IMR-90 (cell line): ENCODE data around the gene FAT1. TPM values are rescaled to one million over a fixed set of nuclear protein-coding genes. Genes with fewer than 3 reads are reported as not detected.
A peak's percentile ranks its signal among the peaks of the same experiment; 100 is the strongest.

Experiments used
- ATAC-seq: fragments of 200-7000 bp; cut with Tn5 transposase; 2 replicates; pipeline ENCODE4 v1.9.1; 2020; ENCODE audit warnings: low read depth, mild to moderate bottlenecking, moderate library complexity
- BruUV-seq: library from RNA; stranded (reverse); fragments of 400-500 nt; replicated peaks from 2 replicates; lab custom pipeline; 2021; lab: Mats Ljungman, UMichigan
- CTCF ChIA-PET: fragments of 300-600 bp; formaldehyde crosslinking; extraction: SDS; loops from one replicate; lab custom pipeline; 2021; ENCODE audit warnings: antibody characterized with exemption; lab: Yijun Ruan, JAX
- POLR2A ChIA-PET: fragments of 300-600 bp; sonication (Branson Sonifier 250); formaldehyde crosslinking; loops from one replicate; lab custom pipeline; 2022; ENCODE audit warnings: antibody characterized with exemption; ENCODE audit not compliant: unreplicated experiment; lab: Charles Lee
- DNase-seq: peaks from one replicate; pipeline ENCODE4 v3.0.0; 2013
- H2AFZ ChIP-seq: replicated peaks from 2 replicates; pipeline ENCODE3; 2013; ENCODE audit warnings: low read length, mild to moderate bottlenecking; ENCODE audit not compliant: poor library complexity
- H2AK5ac ChIP-seq: 2 replicates; pipeline ENCODE4 v1.6.1; 2013; ENCODE audit warnings: low read depth, low read length, inconsistent platforms
- H2AK9ac ChIP-seq: replicated peaks from 2 replicates; pipeline ENCODE3; 2013; ENCODE audit warnings: mild to moderate bottlenecking, low read depth, low read length, moderate library complexity; ENCODE audit not compliant: poor library complexity
- H2BK120ac ChIP-seq: 2 replicates; pipeline ENCODE4 v1.6.1; 2013; ENCODE audit warnings: low read depth, low read length, inconsistent platforms
- H2BK15ac ChIP-seq: 3 replicates; pipeline ENCODE4 v1.6.1; 2013; ENCODE audit warnings: low read depth, low read length, inconsistent platforms
- H2BK20ac ChIP-seq: 2 replicates; pipeline ENCODE4 v1.6.1; 2013; ENCODE audit warnings: low read depth, mild to moderate bottlenecking, inconsistent platforms, low read length, moderate library complexity
- H2BK5ac ChIP-seq: 2 replicates; pipeline ENCODE4 v1.6.1; 2013; ENCODE audit warnings: mild to moderate bottlenecking, low read depth, low read length, inconsistent platforms; ENCODE audit not compliant: poor library complexity, severe bottlenecking
- H3K14ac ChIP-seq: replicated peaks from 2 replicates; pipeline ENCODE4 v1.6.1; 2013; ENCODE audit warnings: low read depth, low read length, inconsistent platforms
- H3K18ac ChIP-seq: 2 replicates; pipeline ENCODE4 v1.6.1; 2013; ENCODE audit warnings: low read depth, low read length, control low read depth
- H3K23ac ChIP-seq: 2 replicates; pipeline ENCODE4 v1.6.1; 2013; ENCODE audit warnings: low read depth, low read length, inconsistent platforms
- H3K27ac ChIP-seq: 2 replicates; pipeline ENCODE4 v1.5.1; 2013; ENCODE audit warnings: mild to moderate bottlenecking, control low read depth, low read length; ENCODE audit not compliant: insufficient read depth
- H3K27me3 ChIP-seq: 2 replicates; pipeline ENCODE4 v1.6.1; 2013; ENCODE audit warnings: low read length; ENCODE audit not compliant: control insufficient read depth, insufficient read depth
- H3K36me3 ChIP-seq: 2 replicates; pipeline ENCODE4 v1.6.1; 2013; ENCODE audit warnings: low read length, mixed read lengths; ENCODE audit not compliant: control insufficient read depth, insufficient read depth
- H3K4ac ChIP-seq: 2 replicates; pipeline ENCODE4 v1.6.1; 2013; ENCODE audit warnings: low read depth, low read length, inconsistent platforms
- H3K4me1 ChIP-seq: 2 replicates; pipeline ENCODE4 v1.6.1; 2013; ENCODE audit warnings: low read length, mixed read lengths; ENCODE audit not compliant: control insufficient read depth, insufficient read depth
- H3K4me2 ChIP-seq: 2 replicates; pipeline ENCODE4 v1.6.1; 2013; ENCODE audit warnings: low read depth, mild to moderate bottlenecking, control low read depth, low read length, moderate library complexity
- H3K4me3 ChIP-seq: 2 replicates; pipeline ENCODE4 v1.5.1; 2013; ENCODE audit warnings: low read depth, mild to moderate bottlenecking, control low read depth, low read length, moderate library complexity; ENCODE audit not compliant: insufficient read depth
- H3K56ac ChIP-seq: 2 replicates; pipeline ENCODE4 v1.6.1; 2013; ENCODE audit warnings: low read length, inconsistent platforms; ENCODE audit not compliant: insufficient read depth; ENCODE audit errors: extremely low read depth
- H3K79me1 ChIP-seq, 2 experiments: 2 replicates each; pipeline ENCODE4 v1.6.1; 2013; ENCODE audit warnings: low read length in 2 of 2, inconsistent platforms in 1 of 2, low read depth in 1 of 2
- H3K9ac ChIP-seq: 2 replicates; pipeline ENCODE4 v1.6.1; 2013; ENCODE audit warnings: low read depth, low read length, control low read depth
- H3K9me1 ChIP-seq: 2 replicates; pipeline ENCODE4 v1.6.1; 2013; ENCODE audit warnings: low read length, inconsistent platforms; ENCODE audit not compliant: insufficient read depth
- H3K9me3 ChIP-seq: 2 replicates; pipeline ENCODE4 v1.6.1; 2013; ENCODE audit warnings: low read length; ENCODE audit not compliant: control insufficient read depth, insufficient read depth
- H4K20me1 ChIP-seq: 2 replicates; pipeline ENCODE4 v1.6.1; 2013; ENCODE audit warnings: low read length, inconsistent platforms; ENCODE audit not compliant: insufficient read depth
- H4K5ac ChIP-seq: 2 replicates; pipeline ENCODE4 v1.6.1; 2013; ENCODE audit warnings: mild to moderate bottlenecking, low read depth, low read length, control low read depth
- H4K8ac ChIP-seq, 2 experiments: 2 replicates each; pipeline ENCODE4 v1.6.1; 2013; ENCODE audit warnings: low read depth in 2 of 2, low read length in 2 of 2, control low read depth in 1 of 2, inconsistent platforms in 1 of 2
- H4K91ac ChIP-seq: 2 replicates; pipeline ENCODE4 v1.6.1; 2013; ENCODE audit warnings: low read depth, low read length, inconsistent platforms; ENCODE audit not compliant: insufficient read depth
- FOS ChIP-seq: fragments of 150-350 bp; IDR thresholded peaks from 2 replicates; pipeline ENCODE4 v1.6.1; 2016; ENCODE audit warnings: low read depth, low read length
- MAFK ChIP-seq: IDR thresholded peaks from 2 replicates; pipeline ENCODE4 v1.6.1; 2012; ENCODE audit warnings: low read depth, low read length, improper control_type of control experiment
- RAD21 ChIP-seq: IDR thresholded peaks from 2 replicates; pipeline ENCODE4 v1.6.1; 2012; ENCODE audit warnings: low read length, improper control_type of control experiment
- WGBS, 2 experiments: methylation state at CpG; one replicate each; pipeline versions ENCODE4 v1.1.5 to v1.1.7; 2013; ENCODE audit warnings: missing lambda C conversion rate in 2 of 2; ENCODE audit not compliant: insufficient read length in 1 of 2; ENCODE audit errors: extremely low coverage in 2 of 2; 5-methylcytosine and 5-hydroxymethylcytosine counted together
- dilution Hi-C: fragments of 300-500 bp; cut with HindIII; formaldehyde crosslinking; loops from one replicate; pipeline ENCODE4 v1.14.3; 2018; ENCODE audit warnings: low sequenced_read_pairs; ENCODE audit not compliant: unreplicated experiment
- in situ Hi-C: fragments of 300-500 bp; cut with MboI; formaldehyde crosslinking; loops from 3 replicates; pipeline ENCODE4 v1.14.3; 2019; ENCODE audit warnings: low sequenced_read_pairs, inconsistent platforms, mixed read lengths
- intact Hi-C: fragments of 100-400 bp; cut with micrococcal nuclease; formaldehyde crosslinking; loops from 2 replicates; pipeline ENCODE4 v1.10.0; 2022
- polyA plus RNA-seq, 3 experiments: library from polyadenylated mRNA; depleted of rRNA; stranded (reverse); fragments of >200 nt; gene quantifications; 2 replicates each; pipeline ENCODE4 v1.2.3, GENCODE V29; 2012; ENCODE audit warnings: low replicate concordance in 1 of 3
- total RNA-seq: library from RNA; depleted of rRNA; stranded (reverse); fragments of >200 nt; gene quantifications from 2 replicates; pipeline ENCODE4 v1.2.3, GENCODE V29; 2012
- TF ChIP-seq, protein P1 (sequence below): conservative IDR thresholded peaks from 2 replicates; pipeline ENCODE4 v1.5.1; 2012; ENCODE audit warnings: mild to moderate bottlenecking, low read depth, low read length, improper control_type of control experiment

Gene FAT1
- total and polyA plus RNA-seq, 2 of the 4 experiments (the other 2 are of a cell fraction), result 156 to 519 TPM

GRCh38 chr4:186606591-186606992 lies 117.1 kb downstream of the FAT1 start:
- Histone ChIP-seq H3K9me3 (no peaks in the 10 kb centered on the region), H3K27me3 (no peaks in the 10 kb centered on the region), H4K8ac (no peak overlapping the region), H4K91ac (no peak overlapping the region), H3K4me2 (no peak overlapping the region), H2AK9ac (no peak overlapping the region), H3K14ac (no peak overlapping the region), H3K36me3 (peaks cover 66% of the 10 kb centered on the region), H2BK5ac (no peak overlapping the region), H3K9ac (no peak overlapping the region), H3K79me1 (peaks cover 58 to 68% of the 10 kb centered on the region in 2 experiments), H4K20me1 (peaks cover 26% of the 10 kb centered on the region; the same call in 1 of the 2 replicates), H4K5ac (no peak overlapping the region), H3K23ac (no peak overlapping the region), H3K56ac (no peak overlapping the region), H2AK5ac (no peak overlapping the region), H3K18ac (no peak overlapping the region), H3K4me3 (no peak overlapping the region), H3K4me1 (peaks cover 2% of the 10 kb centered on the region; the same call in 1 of the 2 replicates), H2AFZ (no peak overlapping the region), H2BK20ac (no peak overlapping the region), H3K4ac (no peak overlapping the region), H3K27ac (no peak overlapping the region), H3K9me1 (peaks cover 14% of the 10 kb centered on the region), H2BK120ac (no peak overlapping the region), H2BK15ac (no peak overlapping the region)
- dilution Hi-C loops, result no loop called here
- POLR2A ChIA-PET, result no interaction called here
- CTCF ChIA-PET, result interaction anchor here (0.7 to 1.2 kb wide), 3 partner anchors 9 to 19 kb away, joined by 3 to 4 read pairs (median 3); no protein-coding TSS in a partner anchor
- peak; percentile 40 for DNase-seq
- 75% methylated on average over 2 of the region's 6 CpGs; no CpG with 5 or more reads in 1 of the 2 experiments for WGBS, 2 experiments
- in situ Hi-C loops, result no loop called here
- ATAC-seq, result peak; percentile 38
- no TSS peak for BruUV-seq
- TF ChIP-seq MAFK (no peak), FOS (no peak), RAD21 (no peak)
- TF ChIP-seq, protein P1, sequence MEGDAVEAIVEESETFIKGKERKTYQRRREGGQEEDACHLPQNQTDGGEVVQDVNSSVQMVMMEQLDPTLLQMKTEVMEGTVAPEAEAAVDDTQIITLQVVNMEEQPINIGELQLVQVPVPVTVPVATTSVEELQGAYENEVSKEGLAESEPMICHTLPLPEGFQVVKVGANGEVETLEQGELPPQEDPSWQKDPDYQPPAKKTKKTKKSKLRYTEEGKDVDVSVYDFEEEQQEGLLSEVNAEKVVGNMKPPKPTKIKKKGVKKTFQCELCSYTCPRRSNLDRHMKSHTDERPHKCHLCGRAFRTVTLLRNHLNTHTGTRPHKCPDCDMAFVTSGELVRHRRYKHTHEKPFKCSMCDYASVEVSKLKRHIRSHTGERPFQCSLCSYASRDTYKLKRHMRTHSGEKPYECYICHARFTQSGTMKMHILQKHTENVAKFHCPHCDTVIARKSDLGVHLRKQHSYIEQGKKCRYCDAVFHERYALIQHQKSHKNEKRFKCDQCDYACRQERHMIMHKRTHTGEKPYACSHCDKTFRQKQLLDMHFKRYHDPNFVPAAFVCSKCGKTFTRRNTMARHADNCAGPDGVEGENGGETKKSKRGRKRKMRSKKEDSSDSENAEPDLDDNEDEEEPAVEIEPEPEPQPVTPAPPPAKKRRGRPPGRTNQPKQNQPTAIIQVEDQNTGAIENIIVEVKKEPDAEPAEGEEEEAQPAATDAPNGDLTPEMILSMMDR, result no peak
- intact Hi-C loops, result no loop called here
